NCI-H2107 treated with DMSO at 0.1 percent for 48 hours (cell line): ENCODE data around the gene CANT1.
"Not testable (repeated sequence)": the region's sequence is repeated elsewhere in the genome, so short reads cannot be mapped to it uniquely, and the experiment has no call there.

Experiments
- DNase-seq: peaks from one replicate; lab custom pipeline; 2025; ENCODE audit not compliant: unreplicated experiment; lab: John Stamatoyannopoulos, UW

The CANT1 gene

GRCh38 chr17:79028496-79029326 lies 19.1 kb upstream of the CANT1 start:
- DNase-seq, result no peak

- no peak for DNase-seq
Observed at GRCh38 chr17:79027925-79028491, 18.4 kb upstream of the CANT1 start.

- no peak for DNase-seq
Observed at GRCh38 chr17:79027274-79027924, 17.8 kb upstream of the CANT1 start.

- no peak for DNase-seq
Observed at GRCh38 chr17:79026376-79027273, 17.1 kb upstream of the CANT1 start.

GRCh38 chr17:79024901-79025737 lies 15.6 kb upstream of the CANT1 start:
- DNase-seq, result no peak

- DNase-seq, result no peak
Observed at GRCh38 chr17:79023886-79024771, 14.6 kb upstream of the CANT1 start, which contains the start of gene C1QTNF1. TSS of gene C1QTNF1 (plus strand) at chr17:79024169. CDS start at chr17:79043969, 19,800 bp downstream.

GRCh38 chr17:79023180-79023705 lies 13.7 kb upstream of the CANT1 start:
- no peak for DNase-seq

GRCh38 chr17:79022507-79022991 lies 13.0 kb upstream of the CANT1 start:
- no peak for DNase-seq

- DNase-seq, result not testable (repeated sequence)
Observed at GRCh38 chr17:79021929-79022328, 12.4 kb upstream of the CANT1 start.

- DNase-seq, result no peak
Observed at GRCh38 chr17:79020631-79021301, 11.2 kb upstream of the CANT1 start.

GRCh38 chr17:79019632-79020584 lies 10.3 kb upstream of the CANT1 start:
- DNase-seq, result no peak

- DNase-seq, result no peak
Observed at GRCh38 chr17:79019261-79019631, 9.7 kb upstream of the CANT1 start.

GRCh38 chr17:79018370-79018695 lies 8.8 kb upstream of the CANT1 start:
- no peak for DNase-seq

- DNase-seq, result no peak
Observed at GRCh38 chr17:79017546-79018369, 8.2 kb upstream of the CANT1 start.

- DNase-seq, result no peak
Observed at GRCh38 chr17:79014158-79014758, 4.7 kb upstream of the CANT1 start.

GRCh38 chr17:79012563-79013134 lies 3.1 kb upstream of the CANT1 start:
- DNase-seq, result no peak
